HepG2 (cell line): Measurements from ENCODE around the gene CCDC3. TPM values are rescaled to one million over a fixed set of nuclear protein-coding genes. Genes with fewer than 3 reads are reported as not detected.

Source experiments
- ATAC-seq: fragments of 200-7000 bp; cut with Tn5 transposase; 3 replicates; pipeline ENCODE4 v1.9.1; 2020; ENCODE audit warnings: mild to moderate bottlenecking, moderate library complexity
- BruUV-seq: library from RNA; stranded (reverse); fragments of 400-500 nt; replicated peaks from 2 replicates; lab custom pipeline; 2021; lab: Mats Ljungman, UMichigan
- CTCF ChIA-PET: fragments of 300-600 bp; formaldehyde crosslinking; extraction: SDS; loops from one replicate; lab custom pipeline; 2021; ENCODE audit warnings: low total read pairs, inconsistent platforms, low intra/inter-chr PET ratio; lab: Yijun Ruan, JAX
- POLR2A ChIA-PET: fragments of 350-600 bp; sonication (Branson Sonifier 250); formaldehyde crosslinking; loops from one replicate; lab custom pipeline; 2020; ENCODE audit warnings: antibody characterized with exemption, inconsistent platforms; lab: Yijun Ruan, JAX
- DNase-seq: peaks from one replicate; pipeline ENCODE4 v3.0.0-alpha.2; 2015; ENCODE audit warnings: low spot score
- FAIRE-seq: peaks from 3 replicates; lab custom pipeline; 2011; peaks lifted over from hg19 to GRCh38; lab: Jason Lieb, UNC
- H2AFZ ChIP-seq: one replicate; pipeline ENCODE4 v1.6.1; 2011; ENCODE audit warnings: low read length, inconsistent platforms
- H3K27ac ChIP-seq: fragments of 300-600 bp; 3 replicates; pipeline ENCODE4 v1.8.0; 2011; ENCODE audit warnings: mixed run types, mild to moderate bottlenecking, mixed read lengths, low read length, inconsistent platforms; ENCODE audit not compliant: insufficient read depth; ENCODE audit errors: extremely low read length
- H3K27me3 ChIP-seq, 2 experiments: fragments of 200-600 bp in 1 of 2; 2 replicates in 1 of 2; 3 replicates in 1 of 2; pipeline versions ENCODE4 v1.6.0 to v1.8.0; 2011; ENCODE audit warnings: low read length in 2 of 2, mild to moderate bottlenecking in 2 of 2, moderate library complexity in 2 of 2, inconsistent platforms in 1 of 2; ENCODE audit not compliant: insufficient read depth in 2 of 2, control insufficient read depth in 1 of 2
- H3K36me3 ChIP-seq, 2 experiments: fragments of 200-600 bp in 1 of 2; replicated peaks in 1 of 2; 2 replicates in 1 of 2; 3 replicates in 1 of 2; pipeline versions ENCODE4 v1.5.1 to v1.8.0; 2011; ENCODE audit warnings: low read length in 2 of 2, inconsistent platforms in 1 of 2; ENCODE audit not compliant: insufficient read depth in 2 of 2, control insufficient read depth in 1 of 2
- H3K4me1 ChIP-seq: 2 replicates; pipeline ENCODE4 v1.5.1; 2012; ENCODE audit warnings: low read length, inconsistent platforms; ENCODE audit not compliant: insufficient read depth
- H3K4me2 ChIP-seq: 2 replicates; pipeline ENCODE4 v1.6.0; 2011; ENCODE audit warnings: low read depth, low read length, inconsistent platforms
- H3K4me3 ChIP-seq, 3 experiments: fragments of 200-600 bp in 1 of 3; sonication (generic), shearing (Covaris generic) in 1 of 3; replicated peaks in 1 of 3; 2 replicates each; pipeline ENCODE4 v1.5.1; 2011 to 2016; ENCODE audit warnings: low read length in 3 of 3, inconsistent platforms in 2 of 3, low read depth in 2 of 3, mild to moderate bottlenecking in 2 of 3, control low read depth in 1 of 3, mixed read lengths in 1 of 3; ENCODE audit not compliant: insufficient read depth in 1 of 3
- H3K79me2 ChIP-seq: one replicate; pipeline ENCODE4 v1.6.1; 2011; ENCODE audit warnings: low read length, inconsistent platforms; ENCODE audit not compliant: insufficient read depth
- H3K9ac ChIP-seq: 2 replicates; pipeline ENCODE4 v1.6.0; 2011; ENCODE audit warnings: mild to moderate bottlenecking, low read depth, low read length, inconsistent platforms; ENCODE audit not compliant: insufficient read depth
- H3K9me3 ChIP-seq: 2 replicates; pipeline ENCODE4 v1.5.1; 2012; ENCODE audit warnings: mild to moderate bottlenecking, low read length
- H4K20me1 ChIP-seq: 2 replicates; pipeline ENCODE4 v1.6.0; 2011; ENCODE audit warnings: inconsistent platforms, mild to moderate bottlenecking, low read length, moderate library complexity; ENCODE audit not compliant: insufficient read depth
- HOXD1 ChIP-seq: sonication (generic); formaldehyde crosslinking; IDR thresholded peaks from 2 replicates; pipeline ENCODE4 v1.5.0; 2020; ENCODE audit warnings: missing genetic modification reagents
- IRF1 ChIP-seq: sonication (generic); formaldehyde crosslinking; IDR thresholded peaks from 2 replicates; pipeline ENCODE4 v1.4.0; 2020; ENCODE audit warnings: low read depth, mild to moderate bottlenecking, missing genetic modification reagents
- IRF9 ChIP-seq: sonication (generic); formaldehyde crosslinking; IDR thresholded peaks from 2 replicates; pipeline ENCODE4 v1.8.0; 2022; ENCODE audit warnings: missing genetic modification reagents, mild to moderate bottlenecking, borderline replicate concordance
- RBM22 ChIP-seq: fragments of 200-400 bp; formaldehyde crosslinking; optimal IDR thresholded peaks from 2 replicates; pipeline ENCODE3; 2017; ENCODE audit warnings: mild to moderate bottlenecking, low read length, moderate library complexity
- REXO4 ChIP-seq: sonication (generic); formaldehyde crosslinking; IDR thresholded peaks from 2 replicates; pipeline ENCODE4 v1.8.0; 2022; ENCODE audit warnings: missing genetic modification reagents, mild to moderate bottlenecking, borderline replicate concordance
- SAP130 ChIP-seq: IDR thresholded peaks from 2 replicates; pipeline ENCODE4 v1.6.1; 2016; ENCODE audit warnings: low read depth
- SUZ12 ChIP-seq: fragments of 150-350 bp; IDR thresholded peaks from 2 replicates; pipeline ENCODE4 v1.6.1; 2014; ENCODE audit warnings: low read depth, low read length
- ZNF17 ChIP-seq: sonication (generic); formaldehyde crosslinking; IDR thresholded peaks from 2 replicates; pipeline ENCODE4 v1.5.0; 2020; ENCODE audit warnings: mild to moderate bottlenecking, missing genetic modification reagents
- ZNF274 ChIP-seq: sonication (generic); formaldehyde crosslinking; IDR thresholded peaks from 2 replicates; pipeline ENCODE4 v1.5.1; 2020; ENCODE audit warnings: mild to moderate bottlenecking, missing genetic modification reagents
- ZNF564 ChIP-seq: sonication (generic); formaldehyde crosslinking; IDR thresholded peaks from 2 replicates; pipeline ENCODE4 v1.8.1; 2023; ENCODE audit warnings: mild to moderate bottlenecking, missing genetic modification reagents
- ZNF749 ChIP-seq: sonication (generic); formaldehyde crosslinking; IDR thresholded peaks from 2 replicates; pipeline ENCODE4 v1.8.0; 2022; ENCODE audit warnings: mild to moderate bottlenecking, missing genetic modification reagents, moderate library complexity, borderline replicate concordance
- ZNF770 ChIP-seq: sonication (generic); formaldehyde crosslinking; IDR thresholded peaks from 2 replicates; pipeline ENCODE4 v1.5.0; 2020; ENCODE audit warnings: mild to moderate bottlenecking, missing genetic modification reagents
- WGBS: methylation state at CpG from one replicate; pipeline ENCODE4 v1.1.6; 2017; ENCODE audit warnings: low lambda C conversion rate; 5-methylcytosine and 5-hydroxymethylcytosine counted together
- in situ Hi-C: cut with HindIII; loops from 2 replicates; pipeline ENCODE4 v1.10.0; 2017; ENCODE audit warnings: low pct_unique_long_range_greater_than_20kb; ENCODE audit not compliant: extremely low pct_ligation_motif_present
- intact Hi-C: fragments of 100-400 bp; cut with micrococcal nuclease; formaldehyde crosslinking; loops from one replicate; pipeline ENCODE4 v1.10.0; 2022; ENCODE audit not compliant: unreplicated experiment
- polyA plus RNA-seq, 8 experiments: library from polyadenylated mRNA; depleted of rRNA in 3 of 8; stranded (reverse) in 7 of 8; unstranded in 1 of 8; fragments of >200 nt; fragmentation: Illumina TruSeq in 4 of 8; extraction: Trizol in 4 of 8; gene quantifications; 2 replicates each; pipeline versions ENCODE4 v1.2.1 to v1.2.3, GENCODE V29; 2011 to 2016; ENCODE audit warnings: low read depth in 4 of 8, missing spikeins in 1 of 8, mixed read lengths in 1 of 8; ENCODE audit not compliant: insufficient read depth in 1 of 8
- total RNA-seq, 5 experiments: library from RNA; depleted of rRNA; stranded (reverse); fragments of >200 nt; fragmentation: Illumina TruSeq; extraction: Trizol; gene quantifications; 2 replicates each; pipeline ENCODE4 v1.2.3, GENCODE V29; 2016; ENCODE audit warnings: low read depth in 1 of 5

CCDC3 gene
- total and polyA plus RNA-seq, 2 of the 13 experiments (the other 11 are each of a cell fraction or from before 2014, with no cell fraction given), result not detected

GRCh38 chr10:12961416-12962205 lies 39.9 kb downstream of the CCDC3 start:
- no peak for FAIRE-seq
- BruUV-seq, result no TSS peak
- in situ Hi-C loops, result no loop called here

More at GRCh38 chr10:12961416-12962205, 39.9 kb downstream of the CCDC3 start:
- Histone ChIP-seq H3K79me2 (no peaks in the 10 kb centered on the region), H3K4me1 (peaks cover 11% of the 10 kb centered on the region), H3K9ac (no peak overlapping the region), H3K4me3 (no peak overlapping the region), H3K36me3 (no peaks in the 10 kb centered on the region), H2AFZ (no peak overlapping the region), H3K4me2 (no peak overlapping the region), H4K20me1 (no peaks in the 10 kb centered on the region), H3K27me3 (peaks cover under 1 to 2% of the 10 kb centered on the region in 2 experiments; a peak in 3 of 5 replicates), H3K9me3 (no peaks in the 10 kb centered on the region), H3K27ac (no peak overlapping the region)
- no peak for DNase-seq
- CTCF ChIA-PET, result no interaction called here
- TF ChIP-seq IRF9 (CRISPR knock-in tag) (no peak), ZNF17 (no peak), ZNF770 (CRISPR knock-in tag) (no peak), SAP130 (no peak), IRF1 (CRISPR knock-in tag) (no peak), HOXD1 (no peak), REXO4 (CRISPR knock-in tag) (no peak), RBM22 (no peak), SUZ12 (no peak), ZNF564 (CRISPR knock-in tag) (no peak), ZNF749 (no peak), ZNF274 (CRISPR knock-in tag) (no peak)
- WGBS, result 49% methylated on average over 6 of the region's 7 CpGs
- ATAC-seq, result no peak
- POLR2A ChIA-PET, result no interaction called here
- intact Hi-C loops, result no loop called here
